HG03097 (cell line): Measurements from ENCODE around the gene MED17.
A peak's percentile ranks its signal among the peaks of the same experiment; 100 is the strongest.
"Not testable (repeated sequence)": the region's sequence is repeated elsewhere in the genome, so short reads cannot be mapped to it uniquely, and the experiment has no call there.

Source experiments
- ATAC-seq: cut with Tn5 transposase; IDR thresholded peaks from one replicate; pipeline ENCODE4 v1.9.1; 2021; ENCODE audit not compliant: unreplicated experiment, low FRiP score

MED17 gene

GRCh38 chr11:93784145-93784934 is at the start of gene MED17:
Gene MED17, plus strand, starts transcription at chr11:93784282. Its CDS starts 232 bp downstream, at chr11:93784514.
- ATAC-seq: peak; percentile 92

- no peak for ATAC-seq
These were observed 49.5 kb upstream of the MED17 start for GRCh38 chr11:93734427-93735222.

- no peak for ATAC-seq
These were observed 48.5 kb upstream of the MED17 start for GRCh38 chr11:93735627-93736026.

- no peak for ATAC-seq
These were observed 48.0 kb upstream of the MED17 start for GRCh38 chr11:93736129-93736528.

- no peak for ATAC-seq
These were observed 46.0 kb upstream of the MED17 start for GRCh38 chr11:93737904-93738612.

GRCh38 chr11:93738647-93739081 is 45.4 kb upstream of the MED17 start:
- no peak for ATAC-seq

GRCh38 chr11:93740031-93740729 is 43.9 kb upstream of the MED17 start:
- no peak for ATAC-seq

GRCh38 chr11:93740730-93741093 is 43.4 kb upstream of the MED17 start:
- peak; percentile 22 for ATAC-seq

- ATAC-seq: peak; percentile 88
These were observed 42.8 kb upstream of the MED17 start, which contains the start of the genes C11orf54 and TAF1D for GRCh38 chr11:93741094-93741881. Gene C11orf54, plus strand, starts transcription at chr11:93741672. Its CDS starts 5,722 bp downstream, at chr11:93747394. Gene TAF1D, minus strand, starts transcription at chr11:93741495. Its CDS starts 2,191 bp downstream, at chr11:93739304.

- peak; percentile 5 for ATAC-seq
These were observed 42.2 kb upstream of the MED17 start for GRCh38 chr11:93741882-93742226.

- no peak for ATAC-seq
These were observed 40.8 kb upstream of the MED17 start for GRCh38 chr11:93743291-93743690.

- ATAC-seq: no peak
These were observed 39.4 kb upstream of the MED17 start for GRCh38 chr11:93744669-93745004.

- not testable (repeated sequence) for ATAC-seq
These were observed 38.9 kb upstream of the MED17 start for GRCh38 chr11:93745005-93745755.

- ATAC-seq: no peak
These were observed 38.0 kb upstream of the MED17 start for GRCh38 chr11:93746101-93746500.

GRCh38 chr11:93747122-93747521 is 37.0 kb upstream of the MED17 start:
- peak; percentile 80 for ATAC-seq

- no peak for ATAC-seq
These were observed 33.1 kb upstream of the MED17 start for GRCh38 chr11:93751001-93751400.

- no peak for ATAC-seq
These were observed 30.8 kb upstream of the MED17 start for GRCh38 chr11:93753241-93753640.

GRCh38 chr11:93756748-93757147 is 27.3 kb upstream of the MED17 start:
- no peak for ATAC-seq

- no peak for ATAC-seq
These were observed 26.8 kb upstream of the MED17 start for GRCh38 chr11:93757301-93757700.
